Measurements from ENCODE around the gene STEAP1B. TPM values are rescaled to one million over a fixed set of nuclear protein-coding genes. Genes with fewer than 3 reads are reported as not detected.

Gene STEAP1B
- total and polyA plus RNA-seq, 2 donors (not counting 3 experiments of a cell fraction or from before 2014, with no cell fraction given) = 32.2 to 46.1 TPM

GRCh38 chr7:22411977-22412693 lies 87.9 kb downstream of the STEAP1B start:
- CTCF ChIA-PET = interaction anchor here (0.9 to 1.9 kb wide), 2 partner anchors 10 to 12 kb away, joined by 3 to 8 read pairs; no protein-coding TSS in a partner anchor
- dilution Hi-C loops (cut with MboI; ENCODE audit: extremely low pct_ligation_motif_present, low sequenced_read_pairs) = no loop called here

GRCh38 chr7:22406715-22407114 lies 93.3 kb downstream of the STEAP1B start:
- no peak overlapping the region for H2AFZ ChIP-seq (ENCODE audit: low read depth, low read length)
- H3K79me2 ChIP-seq (ENCODE audit: control insufficient read depth, insufficient read depth, low read length) = no peaks in the 10 kb centered on the region
- BruUV-seq (replicated peaks) = no TSS peak
- ChIA-PET CTCF (interaction anchor here (0.6 kb wide), 1 partner anchor 89 kb away, joined by 3 read pairs; no protein-coding TSS in a partner anchor), POLR2A (no interaction called here)
- intact Hi-C loops (cut with micrococcal nuclease) (no loop called here), dilution Hi-C loops (cut with MboI; ENCODE audit: extremely low pct_ligation_motif_present, low sequenced_read_pairs) (no loop called here)
- no peak overlapping the region for H3K9ac ChIP-seq (replicated peaks; ENCODE audit: extremely low read depth, insufficient read depth, low read length)
- FAIRE-seq = no peak
- H3K4me1 ChIP-seq (ENCODE audit: control insufficient read depth, extremely low read depth, insufficient read depth, low read length) = peaks cover 5% of the 10 kb centered on the region
- H3K4me2 ChIP-seq (ENCODE audit: insufficient read depth, low read length) = no peak overlapping the region
- no peaks in the 10 kb centered on the region for H3K9me1 ChIP-seq (replicated peaks; ENCODE audit: control insufficient read depth, extremely low read depth, insufficient read depth, low read length)
- no peak for DNase-seq (ENCODE audit: low read depth, low spot score)
- H4K20me1 ChIP-seq (replicated peaks; ENCODE audit: control insufficient read depth, extremely low read depth, insufficient read depth, low read length) = no peaks in the 10 kb centered on the region
- H3K36me3 ChIP-seq (ENCODE audit: control insufficient read depth in 2 of 2, extremely low read depth in 1 of 2, insufficient read depth in 2 of 2, low read length in 2 of 2) = no peaks in the 10 kb centered on the region
- no peaks in the 10 kb centered on the region for H3K9me3 ChIP-seq (replicated peaks; ENCODE audit: control insufficient read depth, insufficient read depth, low read length)
- H3K27me3 ChIP-seq (ENCODE audit: control insufficient read depth in 2 of 2, insufficient read depth in 2 of 2, low read length in 2 of 2) = no peaks in the 10 kb centered on the region
- TF ChIP-seq POLR2AphosphoS5 (IDR thresholded peaks at IDR 0.05; ENCODE audit: insufficient read depth, low read depth, low read length) (no peak), GATA2 (IDR thresholded peaks at IDR 0.05; ENCODE audit: insufficient read depth, insufficient read length, low read depth, low read length) (no peak), POLR2A (IDR thresholded peaks at IDR 0.05; ENCODE audit: low read depth, low read length) (no peak), FOS (IDR thresholded peaks at IDR 0.05; ENCODE audit: borderline replicate concordance, insufficient read depth, low read length) (no peak), CTCF (IDR thresholded peaks at IDR 0.05; ENCODE audit: extremely low read depth in 1 of 2, insufficient read depth in 1 of 2, low read depth in 1 of 2, low read length in 2 of 2) (no peak), JUN (IDR thresholded peaks at IDR 0.05; ENCODE audit: borderline replicate concordance, insufficient read depth, insufficient read length, low read depth) (no peak), EZH2 (IDR thresholded peaks at IDR 0.05; ENCODE audit: borderline replicate concordance, low read depth, low read length, severe bottlenecking) (no peak), MAX (IDR thresholded peaks at IDR 0.05; ENCODE audit: insufficient read depth, insufficient read length) (no peak), MYC (IDR thresholded peaks at IDR 0.05; ENCODE audit: low read depth, low read length) (no peak)
- no peak overlapping the region for H3K27ac ChIP-seq (ENCODE audit: insufficient read depth, low read depth, low read length)
- no peak overlapping the region for H3K4me3 ChIP-seq (replicated peaks in 1 of 3; ENCODE audit: insufficient read depth in 1 of 3, low read depth in 1 of 3, low read length in 3 of 3)

More at GRCh38 chr7:22411977-22412693, 87.9 kb downstream of the STEAP1B start:
- H3K36me3 ChIP-seq (ENCODE audit: control insufficient read depth in 2 of 2, extremely low read depth in 1 of 2, insufficient read depth in 2 of 2, low read length in 2 of 2) = no peaks in the 10 kb centered on the region
- BruUV-seq (replicated peaks) = no TSS peak
- no peak overlapping the region for H3K4me3 ChIP-seq (replicated peaks in 1 of 3; ENCODE audit: insufficient read depth in 1 of 3, low read depth in 1 of 3, low read length in 3 of 3)
- FAIRE-seq (no peak), DNase-seq (ENCODE audit: low read depth, low spot score) (no peak)
- H3K27me3 ChIP-seq (ENCODE audit: control insufficient read depth in 2 of 2, insufficient read depth in 2 of 2, low read length in 2 of 2) = no peaks in the 10 kb centered on the region
- no peak overlapping the region for H3K27ac ChIP-seq (ENCODE audit: insufficient read depth, low read depth, low read length)
- TF ChIP-seq POLR2A (IDR thresholded peaks at IDR 0.05; ENCODE audit: low read depth, low read length) (no peak), EZH2 (IDR thresholded peaks at IDR 0.05; ENCODE audit: borderline replicate concordance, low read depth, low read length, severe bottlenecking) (no peak), POLR2AphosphoS5 (IDR thresholded peaks at IDR 0.05; ENCODE audit: insufficient read depth, low read depth, low read length) (no peak), JUN (IDR thresholded peaks at IDR 0.05; ENCODE audit: borderline replicate concordance, insufficient read depth, insufficient read length, low read depth) (no peak)
- H4K20me1 ChIP-seq (replicated peaks; ENCODE audit: control insufficient read depth, extremely low read depth, insufficient read depth, low read length) = no peaks in the 10 kb centered on the region
- intact Hi-C loops (cut with micrococcal nuclease) = no loop called here
- H3K9me1 ChIP-seq (replicated peaks; ENCODE audit: control insufficient read depth, extremely low read depth, insufficient read depth, low read length) = no peaks in the 10 kb centered on the region
- no peaks in the 10 kb centered on the region for H3K4me1 ChIP-seq (ENCODE audit: control insufficient read depth, extremely low read depth, insufficient read depth, low read length)
- H3K9ac ChIP-seq (replicated peaks; ENCODE audit: extremely low read depth, insufficient read depth, low read length) = no peak overlapping the region
- no peaks in the 10 kb centered on the region for H3K9me3 ChIP-seq (replicated peaks; ENCODE audit: control insufficient read depth, insufficient read depth, low read length)
- no peaks in the 10 kb centered on the region for H3K79me2 ChIP-seq (ENCODE audit: control insufficient read depth, insufficient read depth, low read length)
- no peak overlapping the region for H3K4me2 ChIP-seq (ENCODE audit: insufficient read depth, low read length)
- H2AFZ ChIP-seq (ENCODE audit: low read depth, low read length) = no peak overlapping the region
- POLR2A ChIA-PET = no interaction called here
